ENCODE measurements around the gene LSP1.
"Not testable (repeated sequence)": the region's sequence is repeated elsewhere in the genome, so short reads cannot be mapped to it uniquely, and the experiment has no call there.

The LSP1 gene

GRCh38 chr11:1862588-1863351 is 9.9 kb downstream of the LSP1 start:
- FAIRE-seq (peak; percentile 87), DNase-seq (ENCODE audit: insufficient read length, low spot score) (peak; percentile 38)

- no peak for FAIRE-seq
- peak; percentile 39 for DNase-seq (ENCODE audit: insufficient read length, low spot score)
Measured at GRCh38 chr11:1863352-1864216, 10.7 kb downstream of the LSP1 start.

GRCh38 chr11:1864231-1864630 is 11.3 kb downstream of the LSP1 start:
- FAIRE-seq (no peak), DNase-seq (ENCODE audit: insufficient read length, low spot score) (no peak)

GRCh38 chr11:1864831-1865665 is 12.2 kb downstream of the LSP1 start:
- no peak for FAIRE-seq
- DNase-seq (ENCODE audit: insufficient read length, low spot score), result no peak

- no peak for DNase-seq (ENCODE audit: insufficient read length, low spot score)
- FAIRE-seq, result no peak
Measured at GRCh38 chr11:1866226-1866625, 13.3 kb downstream of the LSP1 start.

- FAIRE-seq, result no peak
- no peak for DNase-seq (ENCODE audit: insufficient read length, low spot score)
Measured at GRCh38 chr11:1866776-1867175, 13.9 kb downstream of the LSP1 start.

GRCh38 chr11:1867381-1867780 is 14.5 kb downstream of the LSP1 start:
- no peak for FAIRE-seq
- no peak for DNase-seq (ENCODE audit: insufficient read length, low spot score)

GRCh38 chr11:1868056-1868635 is 15.3 kb downstream of the LSP1 start:
- FAIRE-seq, result no peak
- DNase-seq (ENCODE audit: insufficient read length, low spot score), result no peak

GRCh38 chr11:1868636-1869291 is 15.9 kb downstream of the LSP1 start:
- no peak for DNase-seq (ENCODE audit: insufficient read length, low spot score)
- no peak for FAIRE-seq

- no peak for DNase-seq (ENCODE audit: insufficient read length, low spot score)
- no peak for FAIRE-seq
Measured at GRCh38 chr11:1869427-1870325, 16.8 kb downstream of the LSP1 start.

- no peak for DNase-seq (ENCODE audit: insufficient read length, low spot score)
- no peak for FAIRE-seq
Measured at GRCh38 chr11:1870326-1870696, 17.4 kb downstream of the LSP1 start.

- no peak for FAIRE-seq
- DNase-seq (ENCODE audit: insufficient read length, low spot score), result no peak
Measured at GRCh38 chr11:1870721-1871466, 18.0 kb downstream of the LSP1 start.

GRCh38 chr11:1871531-1871930 is 18.6 kb downstream of the LSP1 start:
- DNase-seq (ENCODE audit: insufficient read length, low spot score) (no peak), FAIRE-seq (no peak)

GRCh38 chr11:1872267-1872985 is 19.5 kb downstream of the LSP1 start:
- FAIRE-seq, result no peak
- no peak for DNase-seq (ENCODE audit: insufficient read length, low spot score)

GRCh38 chr11:1873048-1873812 is 20.3 kb downstream of the LSP1 start:
- FAIRE-seq (no peak), DNase-seq (ENCODE audit: insufficient read length, low spot score) (no peak)

GRCh38 chr11:1873813-1874150 is 20.9 kb downstream of the LSP1 start:
- DNase-seq (ENCODE audit: insufficient read length, low spot score); FAIRE-seq: not testable (repeated sequence)

GRCh38 chr11:1874441-1875092 is 21.7 kb downstream of the LSP1 start:
- FAIRE-seq; DNase-seq (ENCODE audit: insufficient read length, low spot score): not testable (repeated sequence)
